Lung (tissue), 12 donors: ENCODE results near the gene PRR30. TPM values are rescaled to one million over a fixed set of nuclear protein-coding genes. Genes with fewer than 3 reads are reported as not detected.

Experiments
- ATAC-seq: fragments of 200-7000 bp; cut with Tn5 transposase; one replicate; pipeline ENCODE4 v1.9.1; 2020; ENCODE audit warnings: moderate number of reproducible peaks; ENCODE audit not compliant: insufficient read depth, low FRiP score
- DNase-seq, 3 donors: peaks; one replicate each; pipeline ENCODE4 v3.0.0-alpha.2; 2013 to 2017
- H3K27ac ChIP-seq, 2 donors: one replicate each; pipeline ENCODE4 v1.5.1; 2013; ENCODE audit warnings: mild to moderate bottlenecking in 2 of 2, moderate library complexity in 2 of 2, control low read depth in 1 of 2, inconsistent platforms in 1 of 2, low read depth in 1 of 2, low read length in 1 of 2
- H3K27me3 ChIP-seq, 3 donors: one replicate each; pipeline ENCODE4 v1.5.1; 2013; ENCODE audit warnings: low read length in 2 of 3; ENCODE audit not compliant: control insufficient read depth in 3 of 3, insufficient read depth in 3 of 3
- H3K36me3 ChIP-seq, 4 donors: one replicate each; pipeline ENCODE4 v1.5.1; 2013; ENCODE audit warnings: low read length in 4 of 4, mild to moderate bottlenecking in 1 of 4, moderate library complexity in 1 of 4; ENCODE audit not compliant: control insufficient read depth in 4 of 4, insufficient read depth in 4 of 4
- H3K4me1 ChIP-seq, 5 donors: one replicate each; pipeline ENCODE4 v1.5.1; 2013; ENCODE audit warnings: low read length in 5 of 5, mild to moderate bottlenecking in 2 of 5, moderate library complexity in 1 of 5; ENCODE audit not compliant: control insufficient read depth in 5 of 5, insufficient read depth in 5 of 5
- H3K4me3 ChIP-seq: one replicate; pipeline ENCODE4 v1.5.1; 2013; ENCODE audit warnings: mild to moderate bottlenecking, control low read depth, moderate library complexity
- H3K9ac ChIP-seq, 2 donors: one replicate each; pipeline ENCODE4 v1.5.1; 2013; ENCODE audit warnings: low read length in 2 of 2, control low read depth in 1 of 2; ENCODE audit not compliant: insufficient read depth in 1 of 2
- H3K9me3 ChIP-seq, 4 donors: one replicate each; pipeline ENCODE4 v1.5.1; 2013; ENCODE audit warnings: low read length in 3 of 4, mild to moderate bottlenecking in 1 of 4, moderate library complexity in 1 of 4; ENCODE audit not compliant: control insufficient read depth in 4 of 4, insufficient read depth in 3 of 4
- CTCF ChIP-seq: IDR thresholded peaks from 2 replicates; pipeline ENCODE4 v1.5.1; 2012; ENCODE audit warnings: mild to moderate bottlenecking; ENCODE audit errors: control extremely low read depth, extremely low read depth
- WGBS, 2 donors: extraction: QIAGEN DNeasy Blood & Tissue Kit; methylation state at CpG; one replicate each; pipeline ENCODE4 v1.1.7; 2013; 5-methylcytosine and 5-hydroxymethylcytosine counted together
- polyA plus RNA-seq, 2 donors: library from polyadenylated mRNA; stranded (reverse); fragments of 200-250 nt; gene quantifications; one replicate each; pipeline ENCODE4 v1.2.1, GENCODE V29; 2013
- total RNA-seq, 2 donors: library from RNA; depleted of rRNA in 1 of 2; stranded (reverse); fragments of >200 nt in 1 of 2; gene quantifications; one replicate each; pipeline ENCODE4 v1.2.1, GENCODE V29; 2014 to 2021
- donor health status: control.
- donor health status: control.
- donor health status: Bipolar disorder and iron deficiency.
- donor health status: healthy.
- donor health status: DM: yes; HTN: yes; CAD: no.

The PRR30 gene
- total and polyA plus RNA-seq, 4 donors, result not detected

GRCh38 chr2:27094353-27094984 is 44.7 kb downstream of the PRR30 start:
- H3K27ac ChIP-seq, result no peak overlapping the region
- H3K4me3 ChIP-seq, result no peak overlapping the region
- no peak for TF ChIP-seq CTCF
- peaks cover 0 to 4% (median 0%) of the 10 kb centered on the region in 4 donors for H3K36me3 ChIP-seq
- H3K9me3 ChIP-seq, result no peaks in the 10 kb centered on the region
- no peak for ATAC-seq
- DNase-seq, result no peak
- H3K27me3 ChIP-seq, result no peaks in the 10 kb centered on the region
- H3K4me1 ChIP-seq, result peaks cover 0 to 10% (median 7%) of the 10 kb centered on the region in 5 donors
- H3K9ac ChIP-seq, result no peak overlapping the region
- WGBS, 2 donors, result 94 to 96% methylated on average over 24 of the region's 24 CpGs

- no peak overlapping the region for H3K9ac ChIP-seq
- peaks cover 0 to 10% (median 7%) of the 10 kb centered on the region in 5 donors for H3K4me1 ChIP-seq
- no peaks in the 10 kb centered on the region for H3K9me3 ChIP-seq
- DNase-seq, result no peak
- ATAC-seq, result no peak
- H3K27ac ChIP-seq, result no peak overlapping the region
- no peak for TF ChIP-seq CTCF
- H3K36me3 ChIP-seq, result peaks cover 0 to 4% (median 0%) of the 10 kb centered on the region in 4 donors
- 89 to 94% methylated on average over 6 of the region's 6 CpGs for WGBS, 2 donors
- H3K27me3 ChIP-seq, result no peaks in the 10 kb centered on the region
- no peak overlapping the region for H3K4me3 ChIP-seq
Observed at GRCh38 chr2:27093430-27094352, 45.5 kb downstream of the PRR30 start.

- Histone ChIP-seq H3K36me3 (peaks cover 0 to 4% (median 0%) of the 10 kb centered on the region in 4 donors), H3K9ac (no peak overlapping the region), H3K9me3 (no peaks in the 10 kb centered on the region), H3K27me3 (no peaks in the 10 kb centered on the region), H3K27ac (no peak overlapping the region), H3K4me3 (no peak overlapping the region), H3K4me1 (peaks cover 0 to 10% (median 7%) of the 10 kb centered on the region in 5 donors)
- no peak for TF ChIP-seq CTCF
- 76 to 85% methylated on average over 10 of the region's 10 CpGs for WGBS, 2 donors
- DNase-seq (no peak), ATAC-seq (no peak)
Observed at GRCh38 chr2:27092696-27093429, 46.3 kb downstream of the PRR30 start.
